Dedifferentiated amniotic fluid mesenchymal stem cell (primary cell): ENCODE results near the gene APEH.

Experiments
- DNase-seq: peaks from one replicate; pipeline ENCODE4 v3.0.0-alpha.2; 2016; ENCODE audit errors: extremely low spot score

Gene APEH

GRCh38 chr3:49673715-49674496, at the start of gene APEH:
APEH (plus strand) TSS chr3:49674351; CDS start chr3:49674402, 51 bp downstream.
- peak; percentile 97 for DNase-seq

GRCh38 chr3:49625071-49625470, 49.1 kb upstream of the APEH start:
- DNase-seq = no peak

GRCh38 chr3:49626101-49626581, 48.0 kb upstream of the APEH start:
- no peak for DNase-seq

DNA sequence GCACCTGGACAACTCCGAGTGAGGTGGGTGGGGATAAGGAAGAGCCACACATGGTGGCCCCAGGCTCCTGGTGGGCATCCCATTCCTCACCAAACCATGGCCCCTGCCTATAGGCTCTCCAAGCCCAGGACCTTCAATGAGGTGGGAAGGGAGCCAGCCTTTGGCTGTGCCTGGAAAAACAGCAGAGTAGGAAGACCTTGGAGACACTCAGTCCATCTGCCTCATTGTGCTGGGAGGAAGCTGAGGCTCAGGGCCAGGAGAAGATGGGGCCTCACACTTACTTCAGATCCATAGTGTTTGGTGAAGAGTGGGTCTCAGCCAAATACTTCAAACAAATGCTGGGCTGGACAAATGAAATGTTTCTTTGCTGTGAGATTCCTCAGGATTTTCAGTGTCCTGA, 47.4 kb upstream of the APEH start:
- no peak for DNase-seq

- DNase-seq = no peak
These were observed 46.5 kb upstream of the APEH start for GRCh38 chr3:49627634-49628033.

DNA sequence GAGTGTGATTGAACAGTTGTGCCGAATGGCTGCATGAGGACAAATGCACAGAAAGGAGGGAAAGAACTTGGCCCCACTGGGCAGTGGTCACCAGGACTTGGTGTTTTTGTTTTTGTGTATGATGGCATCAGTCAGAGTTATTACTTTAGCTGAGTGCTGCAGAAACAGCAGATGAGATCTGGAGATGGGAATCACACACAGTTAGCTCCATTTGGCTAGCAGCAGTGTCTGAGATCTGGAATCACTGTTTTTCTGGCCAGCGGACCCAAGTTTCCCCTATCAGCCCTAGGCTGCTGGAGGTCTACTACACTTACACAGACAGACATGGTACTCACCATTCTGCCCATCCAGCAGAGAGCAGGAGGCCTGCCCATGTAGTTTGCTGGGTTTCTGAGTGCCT, 45.9 kb upstream of the APEH start:
- no peak for DNase-seq

DNA sequence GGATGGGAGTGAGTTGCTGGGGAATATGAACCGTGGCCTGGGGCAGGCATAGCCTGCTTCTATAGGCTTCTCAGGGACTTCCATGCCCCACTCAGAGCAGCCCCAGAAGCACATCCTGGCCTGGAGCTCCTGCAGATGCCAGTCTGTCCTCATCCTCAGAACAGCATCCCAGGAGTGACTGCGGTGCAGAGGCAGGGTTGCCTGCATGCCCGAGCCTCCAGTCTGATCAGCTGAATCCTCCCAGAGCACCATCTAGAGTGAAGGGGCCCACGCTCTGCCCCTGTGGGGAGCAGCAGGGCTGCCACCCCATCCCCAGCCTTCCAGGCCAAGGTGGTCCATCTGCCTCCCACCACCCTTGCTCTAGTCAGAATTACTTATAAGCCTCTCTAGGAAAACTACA, 44.7 kb upstream of the APEH start:
- DNase-seq = no peak

- no peak for DNase-seq
These were observed 44.3 kb upstream of the APEH start for GRCh38 chr3:49629866-49630265.

GRCh38 chr3:49630784-49631183, 43.4 kb upstream of the APEH start:
- DNase-seq = no peak

- no peak for DNase-seq
These were observed 39.4 kb upstream of the APEH start for GRCh38 chr3:49634736-49635135.

- no peak for DNase-seq
These were observed 37.1 kb upstream of the APEH start for GRCh38 chr3:49636883-49637609.

DNA sequence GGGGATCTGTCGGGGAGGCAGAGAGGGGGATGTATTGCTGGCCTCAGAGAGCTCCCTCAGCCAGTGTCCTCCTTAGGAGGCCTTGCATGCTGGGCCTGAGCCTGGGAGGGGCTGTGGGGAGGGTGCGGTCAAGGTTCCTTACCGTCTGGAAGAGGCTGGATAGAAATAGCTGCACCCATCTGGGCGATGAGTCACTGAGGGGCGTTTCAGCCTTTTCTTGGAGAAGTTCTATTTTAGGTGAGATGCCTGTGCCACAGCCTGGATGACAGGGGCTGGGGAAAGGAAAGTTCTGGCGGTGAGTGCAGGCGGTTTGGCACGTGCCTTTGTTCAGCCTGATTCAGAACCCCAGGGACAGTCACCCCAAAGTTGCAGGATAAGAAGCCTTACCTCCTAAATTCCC, 35.7 kb upstream of the APEH start:
- DNase-seq = peak; percentile 35

- no peak for DNase-seq
These were observed 34.6 kb upstream of the APEH start for GRCh38 chr3:49639551-49639950.

DNA sequence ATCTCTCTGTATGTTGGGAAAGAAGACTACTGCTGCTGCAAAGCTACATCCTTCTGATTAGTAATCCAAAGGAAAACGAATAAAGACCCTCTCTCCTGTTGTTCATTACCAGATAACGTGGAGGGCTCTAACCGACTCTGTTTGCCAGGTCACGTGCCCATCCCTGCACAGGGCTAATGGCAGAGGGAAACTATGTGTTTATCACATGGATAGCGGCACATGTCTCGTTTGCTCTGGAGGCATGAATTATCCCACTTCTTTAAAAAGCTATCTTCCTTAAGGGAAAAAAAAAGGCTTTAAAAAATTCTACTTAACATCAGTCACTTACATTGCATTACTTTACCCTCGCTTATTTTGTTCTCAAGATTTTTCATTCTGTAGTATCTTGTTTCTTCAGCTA, 32.9 kb upstream of the APEH start:
- DNase-seq = no peak

- DNase-seq = no peak
These were observed 32.0 kb upstream of the APEH start for GRCh38 chr3:49641921-49642707.

- no peak for DNase-seq
These were observed 31.4 kb upstream of the APEH start for GRCh38 chr3:49642708-49643145.

GRCh38 chr3:49644684-49645083, 29.5 kb upstream of the APEH start:
- DNase-seq = no peak

GRCh38 chr3:49646236-49646635, 27.9 kb upstream of the APEH start:
- DNase-seq = no peak

DNA sequence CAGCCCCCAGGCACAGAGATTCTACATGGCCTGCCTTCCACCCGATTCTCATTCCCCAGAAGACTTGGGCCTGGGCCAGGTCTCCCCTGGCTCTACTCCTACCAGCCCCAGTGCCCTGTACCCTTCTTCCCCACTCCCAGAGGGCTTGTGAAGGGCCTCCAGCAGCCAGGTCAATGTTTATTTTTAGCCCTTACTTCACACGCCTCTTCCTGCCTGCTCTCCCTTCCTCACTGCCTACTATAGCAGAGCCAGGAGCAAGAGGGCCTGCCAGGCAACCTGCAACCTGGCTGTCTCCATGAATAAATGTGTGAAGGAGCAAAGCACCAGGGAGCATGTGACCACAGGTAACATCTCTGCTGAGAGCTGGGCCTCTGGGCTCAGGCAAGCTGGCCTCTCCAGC, 26.4 kb upstream of the APEH start:
- DNase-seq = no peak

GRCh38 chr3:49648354-49649019, 25.7 kb upstream of the APEH start:
- DNase-seq = no peak

DNA sequence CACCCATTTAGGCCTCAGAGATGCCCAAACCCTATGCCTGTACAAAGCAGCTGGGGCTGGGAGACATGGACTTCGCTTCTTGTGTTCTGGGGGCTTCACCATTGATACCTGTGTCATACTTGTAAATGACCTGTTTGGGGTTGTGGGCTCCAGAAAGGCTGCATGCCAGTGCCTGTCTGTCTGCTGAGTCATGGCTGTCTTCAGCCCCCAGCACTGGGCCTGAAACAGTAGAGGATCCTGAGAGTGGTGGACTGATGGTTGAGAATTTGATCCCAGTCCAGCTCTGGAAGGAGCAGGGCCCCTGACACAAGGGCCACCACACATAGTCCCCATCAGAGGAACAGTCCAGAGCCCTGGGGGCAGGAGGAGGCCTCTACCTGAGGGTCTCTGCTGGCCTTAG, 24.6 kb upstream of the APEH start:
- no peak for DNase-seq

DNA sequence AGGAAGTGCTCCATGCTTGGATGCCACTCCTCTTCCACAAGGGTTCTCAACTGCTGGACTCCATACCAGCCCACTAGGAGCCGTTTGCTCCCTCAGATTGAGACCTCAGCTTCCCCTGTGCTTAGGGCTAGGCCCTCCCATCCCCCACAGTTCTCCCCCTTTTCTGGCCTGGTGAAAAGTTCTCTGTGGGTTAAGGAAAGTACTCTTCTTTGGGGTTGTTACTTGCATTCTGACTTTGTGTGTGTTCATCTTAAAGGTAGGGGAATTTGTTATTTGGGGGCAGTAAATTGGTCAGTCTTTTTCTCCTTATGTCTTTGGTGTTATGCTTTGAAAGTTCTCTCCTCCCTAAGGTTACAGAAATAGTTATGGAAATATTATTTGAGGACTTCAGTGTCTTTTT, 24.0 kb upstream of the APEH start:
- no peak for DNase-seq
